NCI-H146 treated with DMSO at 0.1 percent for 48 hours (cell line): ENCODE results near the gene VDAC1.
"Not testable (repeated sequence)": the region's sequence is repeated elsewhere in the genome, so short reads cannot be mapped to it uniquely, and the experiment has no call there.

Experiments
- DNase-seq: peaks from one replicate; lab custom pipeline; 2025; ENCODE audit not compliant: unreplicated experiment; lab: John Stamatoyannopoulos, UW

Gene VDAC1

DNA sequence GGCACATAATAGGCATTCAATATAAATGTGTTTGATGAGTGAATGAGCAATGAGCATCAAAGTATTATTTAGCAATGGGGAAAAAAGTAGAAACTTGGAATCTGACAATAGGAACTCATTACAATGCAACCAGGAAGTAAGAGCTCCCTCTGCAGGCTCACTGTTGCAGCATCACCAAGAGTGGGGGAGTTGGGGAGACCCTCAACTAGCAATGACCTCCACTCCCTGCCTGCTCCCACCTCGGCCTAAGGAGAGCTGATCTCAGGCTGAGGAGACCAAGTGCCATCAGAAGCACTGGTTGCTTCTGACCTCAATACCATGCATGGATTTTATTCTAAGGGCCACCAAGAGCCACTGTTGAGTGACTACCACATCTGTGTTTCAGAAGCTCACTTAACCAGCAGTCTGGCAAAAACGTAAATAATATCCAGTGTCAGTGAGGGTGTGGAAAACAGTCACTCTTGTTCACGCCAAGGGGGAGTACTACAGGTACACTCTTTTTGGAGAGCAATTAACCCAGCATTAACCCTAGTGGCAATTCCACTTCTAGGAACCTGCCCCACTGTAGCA lies 8.0 kb downstream of the VDAC1 start:
- DNase-seq, result no peak

DNA sequence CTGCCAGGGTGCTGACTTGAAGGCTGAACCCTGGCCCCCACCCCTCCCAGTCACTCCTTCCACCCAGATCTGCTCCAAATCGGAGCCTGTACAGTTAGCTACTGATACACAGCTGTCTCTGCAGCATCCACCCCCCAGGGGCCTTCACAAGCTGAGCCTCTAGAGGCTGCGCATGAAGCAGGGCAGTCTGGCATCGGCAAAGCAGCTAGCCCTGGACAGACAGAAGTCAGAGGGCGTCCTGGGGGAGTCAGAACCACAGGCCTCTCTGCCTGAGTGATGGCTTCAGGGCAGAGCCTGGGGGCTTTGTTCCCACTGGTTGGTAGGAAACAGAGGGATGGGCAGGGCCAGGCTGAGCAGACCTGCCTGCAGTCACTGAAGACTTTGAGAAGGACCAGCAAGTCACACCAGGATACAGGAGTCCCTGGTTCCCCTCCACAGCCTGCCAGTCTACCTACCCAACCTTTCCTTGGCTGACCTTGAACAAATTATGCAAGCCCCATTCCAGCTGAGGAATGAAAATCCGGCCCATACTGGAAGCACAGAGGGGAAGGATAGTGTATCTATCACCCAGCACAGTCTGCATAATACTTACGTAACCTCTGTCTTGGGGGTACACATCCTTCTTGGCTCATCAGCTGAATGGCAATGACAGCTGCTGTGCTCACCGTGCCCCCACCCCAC lies 8.8 kb downstream of the VDAC1 start:
- no peak for DNase-seq

DNA sequence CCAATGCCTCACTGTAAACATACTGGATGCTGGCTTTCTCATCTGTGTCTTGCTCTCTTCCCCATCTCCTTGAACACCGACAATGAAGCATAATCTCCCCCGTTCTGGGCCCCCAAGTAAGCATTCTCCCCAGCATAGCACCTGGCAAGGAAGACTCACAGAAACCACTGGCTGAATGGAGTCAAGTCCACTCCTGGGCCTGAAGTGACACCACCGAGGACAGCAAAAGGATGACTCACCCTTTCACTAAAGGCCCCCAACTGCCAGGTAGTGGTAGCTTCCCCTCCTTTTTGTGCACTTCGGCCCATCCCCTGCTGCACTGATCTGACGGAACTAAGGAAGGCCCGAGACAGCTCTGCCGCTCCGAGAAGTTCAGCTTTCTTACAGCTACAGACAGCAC lies 9.4 kb downstream of the VDAC1 start:
- DNase-seq, result no peak

DNA sequence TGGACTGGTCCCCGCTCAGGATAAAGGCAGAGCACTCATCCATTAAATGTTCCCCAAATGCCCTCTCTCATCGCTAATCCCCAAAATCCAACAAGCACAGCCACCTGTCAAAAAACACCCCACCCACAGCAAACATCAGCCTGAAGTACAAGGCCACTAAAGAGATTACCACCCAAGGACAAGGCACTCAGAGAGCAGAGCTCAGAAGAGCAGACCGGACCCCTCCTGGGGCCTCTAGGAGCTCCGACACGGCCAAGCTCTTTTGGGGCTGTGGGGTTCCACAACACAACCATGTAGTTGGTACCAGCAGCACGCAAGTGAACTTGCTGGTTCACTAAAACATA lies 9.8 kb downstream of the VDAC1 start:
- no peak for DNase-seq

DNA sequence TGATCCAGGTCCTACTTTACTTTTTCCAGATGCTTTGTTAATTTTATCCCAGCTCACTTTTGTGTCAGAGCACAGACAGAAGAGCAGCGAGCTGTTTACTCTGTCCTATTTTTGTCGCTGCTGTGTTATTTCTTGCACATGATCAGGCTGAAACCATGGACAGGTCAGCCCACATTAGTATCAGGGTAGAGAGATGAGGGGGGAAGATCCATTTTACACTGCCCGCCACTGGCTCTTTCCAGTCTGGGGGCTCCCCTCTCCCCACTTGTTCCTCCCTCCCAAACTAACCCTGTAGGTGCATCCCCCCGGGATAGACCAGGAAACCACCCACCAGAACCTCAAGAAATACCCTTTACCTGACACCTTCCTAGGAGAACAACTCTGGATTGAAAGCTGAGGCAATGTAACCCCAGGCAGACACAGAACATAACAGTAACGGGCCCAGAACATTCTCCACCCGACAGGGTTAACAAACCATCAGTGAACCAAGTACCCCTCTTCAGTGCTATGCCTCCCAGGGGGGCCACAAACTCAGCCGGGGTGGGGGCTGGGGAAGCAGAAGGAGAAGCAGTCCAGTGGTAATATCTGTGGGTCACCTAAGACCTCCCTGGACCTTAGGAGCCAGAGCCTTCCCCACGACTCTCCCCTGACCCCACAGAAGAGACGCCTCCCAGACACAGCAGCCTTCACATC lies 10.3 kb downstream of the VDAC1 start:
- DNase-seq, result no peak

DNA sequence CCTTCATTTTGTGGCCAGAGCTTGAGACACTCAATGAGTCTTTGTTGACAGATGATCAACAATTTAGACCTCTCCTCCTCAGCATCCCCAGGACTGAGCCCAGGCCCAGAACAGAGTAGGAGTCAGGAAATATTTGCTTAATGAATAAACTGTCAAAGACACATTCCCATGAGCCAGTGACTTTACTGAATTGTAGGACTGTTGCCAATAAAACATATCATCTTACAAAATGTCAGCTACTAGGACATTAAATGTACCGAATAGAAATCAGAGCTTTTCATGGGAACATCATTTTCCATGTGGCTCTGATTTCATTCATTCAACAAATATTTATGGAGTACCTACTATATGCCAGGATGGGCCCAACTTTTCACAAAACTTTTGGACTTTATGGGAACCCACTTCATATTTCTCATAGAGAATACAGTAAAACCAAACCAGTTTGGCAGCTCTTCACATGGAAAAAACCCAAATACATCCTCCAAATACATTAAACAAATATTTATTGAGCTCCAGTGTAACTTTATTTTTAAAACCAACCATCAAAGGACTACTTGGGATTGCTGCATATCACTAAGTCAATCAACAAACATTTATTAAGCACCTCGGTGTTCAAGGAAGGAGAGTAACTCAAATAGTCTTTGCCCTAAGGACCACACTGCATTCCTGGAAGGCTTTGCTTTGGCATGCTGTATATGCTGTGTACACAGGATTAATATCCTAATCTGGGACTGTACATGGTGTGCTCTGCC lies 11.4 kb downstream of the VDAC1 start:
- no peak for DNase-seq

DNA sequence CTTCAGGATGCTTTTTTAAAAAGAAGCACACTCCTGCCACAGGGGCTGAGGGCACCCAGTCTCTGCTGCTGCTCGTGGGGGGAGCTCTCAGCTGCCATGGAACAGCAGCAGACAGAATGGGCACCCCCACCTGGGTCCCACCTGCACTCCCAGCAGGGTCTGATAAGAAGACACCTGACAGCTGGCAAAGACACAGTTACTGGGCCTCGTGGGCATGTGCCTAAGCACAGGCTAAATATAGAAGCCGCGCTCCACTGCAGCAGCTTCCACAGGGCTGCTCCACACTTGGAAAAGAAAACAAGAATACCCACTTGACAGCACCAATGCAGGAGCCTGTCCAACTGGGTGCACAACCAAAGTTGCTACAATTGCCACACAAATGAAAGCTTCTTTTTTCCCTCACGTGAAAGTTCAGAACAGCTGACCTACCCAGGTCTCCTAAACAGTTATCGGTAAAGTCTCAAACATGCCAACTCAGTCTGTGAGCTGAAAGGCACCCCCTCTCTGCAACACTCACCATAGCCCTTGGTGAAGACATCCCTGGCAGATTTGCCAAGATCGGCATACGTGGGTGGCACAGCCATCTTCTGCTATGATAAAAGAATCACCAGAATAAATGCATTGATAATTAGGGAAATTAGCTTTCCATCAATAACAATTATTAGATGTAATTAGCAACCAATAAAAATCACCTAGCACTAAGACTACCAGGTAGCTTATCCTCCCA lies 12.2 kb downstream of the VDAC1 start:
- DNase-seq, result no peak

DNA sequence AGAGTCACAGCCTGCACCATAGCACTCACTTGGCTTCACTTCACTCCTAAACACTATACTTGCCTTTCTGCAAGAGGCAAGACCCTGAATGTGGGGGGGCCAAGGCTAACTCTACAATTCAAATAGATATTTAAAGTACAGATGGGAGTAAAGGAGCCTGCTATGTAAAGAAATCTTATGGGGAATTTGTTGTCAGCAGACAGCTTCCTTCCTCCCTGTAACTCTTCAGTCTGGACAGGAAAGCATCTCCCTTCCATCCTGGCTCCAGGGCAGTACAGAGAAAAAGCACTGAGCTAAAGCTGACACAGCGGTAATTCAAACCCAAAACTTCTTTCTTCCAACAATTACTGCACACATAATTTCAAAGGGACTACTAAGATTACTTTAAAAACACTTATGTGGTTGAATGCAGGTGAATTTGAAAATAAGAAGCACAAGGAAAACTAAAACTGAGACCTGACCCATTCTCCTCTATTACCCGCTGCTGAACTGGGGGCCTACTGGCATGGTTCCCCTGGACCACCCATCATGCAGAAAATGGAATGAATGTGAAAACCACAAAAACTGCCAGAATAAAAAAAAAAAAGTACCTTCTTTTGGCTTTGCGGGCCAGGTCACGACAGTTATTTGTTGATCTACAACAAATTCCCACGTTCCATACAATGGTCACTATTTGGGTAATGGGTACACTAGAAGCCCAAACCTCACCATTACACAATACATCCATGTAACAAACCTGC lies 13.4 kb downstream of the VDAC1 start:
- DNase-seq, result no peak

DNA sequence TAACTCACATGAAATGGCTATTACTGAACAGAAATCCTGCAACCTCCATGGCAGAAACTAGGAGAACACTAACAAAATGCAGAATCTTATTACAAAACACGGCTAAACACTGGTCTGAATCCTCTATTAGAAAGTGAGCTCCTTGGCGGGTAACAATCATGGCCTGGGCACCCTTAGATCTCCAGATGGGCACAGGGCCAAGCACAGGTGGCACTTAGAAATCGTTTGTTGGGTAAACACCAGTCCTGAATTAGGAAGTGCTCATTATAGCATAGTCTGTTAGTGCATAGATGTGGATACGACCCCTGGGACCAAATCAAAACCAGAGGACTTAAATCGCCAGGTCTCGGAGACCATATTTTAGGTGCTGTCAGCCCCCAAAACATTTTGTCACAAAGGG lies 14.4 kb downstream of the VDAC1 start:
- no peak for DNase-seq

DNA sequence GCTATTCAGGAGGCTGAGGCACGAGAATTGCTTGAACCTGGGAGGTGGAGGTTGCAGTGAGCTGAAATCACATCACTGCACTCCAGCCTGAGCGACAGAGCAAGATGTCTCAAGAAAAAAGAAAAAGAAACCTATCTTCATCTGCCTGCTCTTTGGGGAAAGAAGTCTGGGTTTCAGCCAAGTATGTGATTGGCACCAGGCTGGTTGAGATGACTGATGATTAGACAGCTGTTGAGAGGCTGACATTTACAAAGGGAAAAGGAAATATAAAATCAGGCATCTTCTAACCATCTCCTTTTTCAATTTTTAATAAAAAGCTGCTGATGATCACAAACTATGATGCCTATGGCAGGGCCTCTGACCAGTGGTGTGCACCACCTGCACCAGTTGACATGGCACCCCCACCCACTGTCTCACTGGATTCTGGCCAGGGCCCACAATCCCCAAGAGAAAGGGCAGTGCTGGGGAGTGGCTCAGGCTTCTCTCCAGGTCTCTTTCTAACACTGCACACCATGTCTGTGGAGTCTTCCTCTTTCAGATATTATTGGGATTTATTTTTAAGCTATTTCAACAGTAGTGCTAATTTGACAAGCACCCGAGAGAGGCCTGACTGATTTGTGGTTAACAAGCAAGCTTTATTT lies 19.1 kb downstream of the VDAC1 start:
- DNase-seq, result no peak

DNA sequence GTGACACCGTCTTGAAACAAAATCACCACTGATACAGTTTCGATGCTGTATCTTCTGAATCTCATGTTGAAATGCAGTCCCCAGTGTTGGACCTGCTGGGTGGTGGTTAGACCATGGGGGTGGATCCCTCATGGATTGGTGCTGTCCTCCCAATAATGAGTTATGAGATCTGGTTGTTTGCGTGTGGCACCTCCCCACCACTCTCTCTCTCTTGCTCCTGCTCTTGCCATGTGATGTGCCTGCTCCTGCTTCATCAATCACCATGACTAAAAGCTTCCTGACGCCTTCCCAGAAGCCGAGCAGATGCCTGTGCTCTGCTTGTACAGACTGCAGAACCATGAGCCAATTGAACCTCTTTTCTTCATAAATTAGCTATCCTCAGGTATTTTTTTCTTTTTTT lies 21.1 kb downstream of the VDAC1 start:
- DNase-seq, result no peak

DNA sequence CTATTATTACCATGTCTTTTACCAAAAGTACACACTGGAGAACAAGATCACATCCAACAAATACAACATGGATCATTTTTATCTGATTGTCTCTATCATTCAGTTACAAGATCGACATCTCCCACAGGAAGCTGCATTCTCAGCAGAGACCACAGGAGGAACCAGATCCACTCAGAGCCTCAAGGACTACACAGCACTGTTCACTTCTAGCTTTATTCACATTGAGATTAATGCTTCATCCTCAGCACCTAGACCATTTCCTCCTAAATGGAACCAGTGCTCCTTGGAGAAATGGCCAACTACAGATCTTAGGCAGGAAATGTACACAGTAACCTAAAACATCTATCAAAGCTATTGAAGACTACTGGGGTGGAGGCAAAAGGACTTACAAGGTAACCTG lies 23.1 kb downstream of the VDAC1 start:
- DNase-seq, result no peak

DNA sequence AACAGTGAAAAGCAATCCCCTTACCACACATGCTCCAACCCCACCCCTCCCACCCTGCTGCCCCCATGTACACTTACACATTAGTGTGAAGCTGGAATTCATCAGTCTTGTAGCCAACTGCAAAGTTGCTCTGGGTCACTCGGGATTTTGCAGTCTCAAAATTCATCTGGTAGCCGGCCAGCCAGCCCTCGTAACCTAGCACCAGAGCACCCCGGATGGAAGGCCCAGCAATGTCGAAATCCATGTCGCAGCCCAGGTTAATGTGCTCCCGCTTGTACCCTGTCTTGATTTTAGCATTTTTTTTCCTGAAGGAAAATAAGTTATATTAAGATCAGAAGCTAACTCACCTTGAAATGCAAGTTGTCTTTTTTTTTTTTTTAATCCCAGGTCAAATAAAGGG lies 24.1 kb downstream of the VDAC1 start:
- no peak for DNase-seq

DNA sequence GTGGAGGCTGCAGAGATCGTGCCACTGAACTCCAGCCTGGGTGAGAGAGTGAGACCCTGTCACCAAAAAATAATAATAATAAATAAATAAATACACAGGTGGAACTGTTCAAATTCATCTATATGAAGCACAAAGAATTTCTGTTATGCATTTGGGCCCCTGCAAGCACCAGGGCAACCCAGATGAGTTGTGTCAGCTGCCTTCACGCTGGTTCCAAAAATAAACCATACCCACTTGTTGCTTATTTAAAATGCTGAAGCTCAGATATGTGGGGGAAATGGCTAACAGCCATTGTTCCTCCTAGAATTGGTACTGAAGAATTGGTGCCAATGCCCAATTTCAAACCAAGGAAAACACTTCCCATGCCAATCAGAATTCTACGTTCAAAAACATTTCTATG lies 25.8 kb downstream of the VDAC1 start:
- no peak for DNase-seq

DNA sequence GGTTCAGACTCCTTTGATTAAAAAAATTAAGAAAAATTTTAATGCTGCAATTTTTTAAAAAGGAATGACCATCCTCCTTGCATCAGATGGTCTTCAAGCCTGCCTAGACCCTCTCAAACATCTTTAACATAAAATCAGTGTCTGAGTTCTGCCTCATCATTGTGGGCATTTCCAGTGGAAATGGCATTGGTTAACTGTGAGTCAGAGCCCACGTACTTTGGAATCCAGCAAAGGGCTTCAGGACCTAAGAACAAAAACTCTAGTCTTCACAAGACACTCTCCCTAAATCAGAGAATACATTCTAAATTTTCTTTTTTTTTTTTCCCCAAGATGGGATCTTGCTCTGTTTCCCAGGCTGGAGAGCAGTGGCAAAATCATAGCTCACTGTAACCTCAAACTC lies 26.9 kb downstream of the VDAC1 start:
- DNase-seq, result no peak

DNA sequence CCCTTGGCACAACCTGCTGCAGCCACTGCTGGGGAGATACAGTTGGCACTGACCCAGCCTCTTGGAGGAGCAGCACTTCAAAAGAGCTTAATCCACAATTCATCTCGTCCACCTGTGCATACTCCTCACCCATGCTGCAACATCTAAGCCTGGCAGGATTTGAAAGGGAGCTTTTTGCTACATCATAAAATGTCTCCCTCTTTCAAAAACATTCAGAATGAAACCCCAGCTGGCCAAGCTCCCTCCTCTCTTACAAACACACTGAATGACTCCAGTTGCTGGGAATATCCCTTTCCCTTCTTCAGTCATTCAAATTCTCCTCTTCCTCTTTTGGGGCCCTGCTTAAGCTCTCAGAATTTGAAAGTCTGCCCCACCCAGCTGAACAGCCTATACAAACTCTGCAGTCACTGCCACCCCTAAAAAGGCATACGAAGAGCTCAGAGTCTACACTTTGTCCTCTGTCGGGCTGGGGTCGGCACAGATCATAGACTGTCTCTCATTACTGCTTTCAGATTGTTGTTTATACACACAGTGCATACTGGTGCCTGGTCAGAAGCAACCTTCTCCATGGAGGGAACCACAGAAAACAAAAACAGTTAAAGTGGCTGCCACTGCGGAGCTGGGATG lies 27.5 kb downstream of the VDAC1 start:
- DNase-seq, result no peak

DNA sequence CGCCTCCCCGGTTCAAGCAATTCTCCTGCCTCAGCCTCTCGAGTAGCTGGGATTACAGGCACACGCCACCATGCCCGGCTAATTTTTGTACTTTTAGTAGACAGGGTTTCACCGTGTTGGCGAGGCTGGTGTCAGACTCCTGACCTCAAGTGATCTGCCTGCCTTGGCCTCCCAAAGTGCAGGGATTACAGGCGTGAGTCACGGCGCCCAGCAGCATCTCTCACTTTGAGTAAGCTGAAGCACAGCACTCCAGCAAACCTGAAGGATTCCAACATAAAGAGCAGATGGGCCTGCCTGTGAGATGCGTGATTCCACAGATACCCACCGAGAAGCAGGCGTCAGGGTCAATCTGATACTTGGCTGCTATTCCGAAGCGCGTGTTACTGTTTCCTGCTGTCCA lies 29.2 kb downstream of the VDAC1 start:
- DNase-seq, result not testable (repeated sequence)

DNA sequence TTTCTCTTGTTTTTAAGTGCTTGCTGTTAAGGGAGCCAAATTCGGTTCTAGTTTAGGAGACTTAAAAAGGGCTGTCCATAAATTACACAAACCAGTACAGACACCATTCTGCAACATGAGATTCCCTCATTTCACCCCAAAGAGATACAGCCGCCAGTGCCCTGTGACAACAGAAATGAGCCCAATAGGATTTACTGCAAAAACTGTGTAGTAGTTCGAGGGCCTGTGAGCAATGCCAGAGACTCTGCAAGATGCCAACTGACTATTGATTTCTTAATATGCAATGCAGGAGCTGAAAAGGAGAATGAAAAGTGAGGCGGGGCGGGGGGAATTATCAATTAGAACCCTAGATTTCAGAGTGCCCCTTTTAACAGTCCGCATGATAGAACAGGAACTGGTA lies 30.6 kb downstream of the VDAC1 start:
- no peak for DNase-seq

DNA sequence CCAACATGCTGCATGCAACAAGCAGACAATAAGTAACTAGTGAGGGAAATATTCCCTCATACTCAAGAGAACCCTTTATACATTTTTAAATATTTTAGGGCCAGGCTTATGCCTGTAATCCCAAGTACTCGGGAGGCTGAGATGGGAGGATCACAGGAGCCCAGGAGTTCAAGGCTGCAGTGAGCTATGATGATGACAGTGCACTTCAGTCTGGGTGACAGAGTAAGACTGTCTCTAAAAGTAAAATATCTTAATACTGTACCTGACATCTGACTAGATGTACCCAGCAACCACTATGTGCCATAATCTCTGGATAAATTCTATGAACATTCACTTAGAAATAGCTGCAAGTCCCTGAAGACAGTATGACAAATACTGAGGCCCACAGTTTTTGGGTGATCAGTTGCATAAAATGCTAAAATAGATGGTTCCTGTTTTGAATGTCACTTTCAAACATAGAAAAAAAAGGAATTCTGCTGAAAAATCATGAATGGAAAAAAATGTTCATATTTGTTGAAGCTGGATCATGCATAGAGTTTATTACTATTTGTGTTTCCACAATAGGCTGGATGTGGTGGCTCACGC lies 34.4 kb downstream of the VDAC1 start:
- DNase-seq, result no peak
